Peyer's patch (tissue), 4 donors: ENCODE measurements around the gene TNFAIP8L2.

Experiments
- POLR2A ChIP-seq, 2 donors: fragments of 450-650 bp; IDR thresholded peaks; one replicate each; pipeline ENCODE4 v1.5.1; 2017; ENCODE audit warnings: antibody characterized with exemption in 2 of 2, mild to moderate bottlenecking in 2 of 2, moderate library complexity in 2 of 2
- TF ChIP-seq, protein P1 (sequence below), 6 experiments: fragments of 450-650 bp in 4 of 6; fragments of 200-600 bp in 2 of 6; sonication (generic) in 1 of 6; IDR thresholded peaks; one replicate each; pipeline ENCODE4 v1.5.1; 2017 to 2019; ENCODE audit warnings: antibody characterized with exemption in 6 of 6, mild to moderate bottlenecking in 3 of 6, moderate library complexity in 1 of 6

- TF ChIP-seq POLR2A (IDR thresholded peaks at IDR 0.05) = no peak
- TF ChIP-seq, protein P1, sequence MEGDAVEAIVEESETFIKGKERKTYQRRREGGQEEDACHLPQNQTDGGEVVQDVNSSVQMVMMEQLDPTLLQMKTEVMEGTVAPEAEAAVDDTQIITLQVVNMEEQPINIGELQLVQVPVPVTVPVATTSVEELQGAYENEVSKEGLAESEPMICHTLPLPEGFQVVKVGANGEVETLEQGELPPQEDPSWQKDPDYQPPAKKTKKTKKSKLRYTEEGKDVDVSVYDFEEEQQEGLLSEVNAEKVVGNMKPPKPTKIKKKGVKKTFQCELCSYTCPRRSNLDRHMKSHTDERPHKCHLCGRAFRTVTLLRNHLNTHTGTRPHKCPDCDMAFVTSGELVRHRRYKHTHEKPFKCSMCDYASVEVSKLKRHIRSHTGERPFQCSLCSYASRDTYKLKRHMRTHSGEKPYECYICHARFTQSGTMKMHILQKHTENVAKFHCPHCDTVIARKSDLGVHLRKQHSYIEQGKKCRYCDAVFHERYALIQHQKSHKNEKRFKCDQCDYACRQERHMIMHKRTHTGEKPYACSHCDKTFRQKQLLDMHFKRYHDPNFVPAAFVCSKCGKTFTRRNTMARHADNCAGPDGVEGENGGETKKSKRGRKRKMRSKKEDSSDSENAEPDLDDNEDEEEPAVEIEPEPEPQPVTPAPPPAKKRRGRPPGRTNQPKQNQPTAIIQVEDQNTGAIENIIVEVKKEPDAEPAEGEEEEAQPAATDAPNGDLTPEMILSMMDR (IDR thresholded peaks at IDR 0.05) = no peak
These were observed 2.4 kb downstream of the TNFAIP8L2 start for GRCh38 chr1:151158751-151159251.
